Inferior parietal cortex (tissue), 1 donor: ENCODE measurements around the gene GHRL.

ENCODE experiments used
- DNase-seq: peaks from one replicate; pipeline ENCODE4 v3.0.0-alpha.2; 2016; ENCODE audit errors: extremely low spot score

GHRL gene

GRCh38 chr3:10327592-10327991 lies 34.8 kb upstream of the GHRL start:
- no peak for DNase-seq

DNA sequence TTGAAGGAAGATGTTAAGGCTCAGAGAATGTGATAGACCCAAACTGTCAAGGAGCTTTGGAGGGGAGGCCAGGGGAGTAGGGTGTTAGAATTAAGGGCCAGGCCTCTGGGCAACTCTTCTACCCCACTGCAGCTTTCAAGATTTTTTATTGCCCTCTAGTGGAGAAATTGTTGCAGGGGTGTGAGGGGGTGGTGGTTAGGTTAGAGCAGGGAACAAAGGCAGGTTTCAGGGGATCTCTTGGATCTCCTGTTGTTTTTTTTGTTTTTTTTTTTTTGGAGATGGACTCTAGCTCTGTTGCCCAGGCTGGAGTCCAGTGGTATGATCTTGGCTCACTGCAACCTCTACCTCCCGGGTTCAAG lies 29.6 kb upstream of the GHRL start:
- no peak for DNase-seq

GRCh38 chr3:10321630-10322351 lies 29.0 kb upstream of the GHRL start:
- DNase-seq = no peak

- DNase-seq = no peak
These were observed 27.6 kb upstream of the GHRL start for GRCh38 chr3:10320320-10320677.

GRCh38 chr3:10319804-10320203 lies 27.1 kb upstream of the GHRL start:
- DNase-seq = no peak

- DNase-seq = no peak
These were observed 26.5 kb upstream of the GHRL start for GRCh38 chr3:10319251-10319650.

GRCh38 chr3:10317961-10318350 lies 25.2 kb upstream of the GHRL start:
- no peak for DNase-seq

DNA sequence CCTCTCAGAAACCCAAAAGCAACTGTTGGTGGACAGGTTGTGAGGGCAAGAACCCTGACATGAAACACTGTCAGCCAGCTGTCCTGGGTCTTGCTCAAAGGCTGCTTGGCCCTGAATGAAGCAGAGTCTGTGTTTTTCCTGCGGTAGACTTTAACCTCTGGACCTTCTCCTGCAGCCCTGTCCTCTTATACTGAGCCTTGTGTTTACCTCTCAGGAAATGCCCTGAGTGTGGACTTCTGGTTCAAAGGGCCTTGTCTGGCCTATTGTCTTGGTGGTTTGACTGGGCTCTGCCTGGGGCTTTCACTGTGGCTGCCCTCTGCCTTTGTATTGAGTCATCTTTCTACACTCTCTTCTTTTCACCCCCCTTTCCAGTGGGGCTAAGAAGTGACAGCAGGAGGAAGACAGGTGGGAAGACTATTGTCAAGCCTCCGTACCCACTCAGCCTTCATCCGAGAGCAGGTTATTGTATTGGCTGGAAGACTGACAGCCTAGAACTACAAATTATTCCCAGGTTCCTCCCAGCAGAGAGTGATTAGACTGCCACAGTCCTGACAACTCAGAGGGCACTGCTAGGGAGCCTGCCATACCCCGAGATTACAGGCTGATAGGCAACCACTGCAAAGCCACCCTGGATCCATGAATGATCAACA lies 24.7 kb upstream of the GHRL start:
- DNase-seq = no peak

DNA sequence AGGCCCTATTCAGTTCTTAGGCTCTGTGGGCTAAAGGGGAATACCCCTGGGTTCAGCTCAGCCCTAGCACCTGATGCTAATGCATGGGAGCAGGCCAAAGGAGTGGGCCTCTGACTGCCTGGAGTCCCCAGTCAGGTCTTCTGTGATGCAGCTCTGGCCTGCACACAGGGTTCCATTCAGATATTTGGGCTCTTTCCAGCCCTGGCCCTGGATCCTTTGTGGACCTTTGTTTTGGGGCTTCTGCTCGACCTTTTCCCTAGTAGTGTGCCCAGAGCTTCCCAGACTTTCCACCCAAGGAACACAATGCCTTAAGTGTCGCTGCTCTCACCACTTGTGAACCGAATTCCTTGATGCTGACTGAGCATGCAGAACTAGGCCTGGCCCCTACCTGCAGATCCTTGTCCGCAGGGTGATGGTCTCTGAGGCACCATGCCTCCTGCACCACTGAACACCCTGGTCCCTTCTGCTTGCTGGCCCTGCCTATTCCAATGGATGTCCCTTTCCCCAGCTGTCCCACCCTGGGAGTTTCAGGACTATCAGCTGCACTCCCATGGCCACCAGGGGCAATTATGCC lies 23.1 kb upstream of the GHRL start:
- no peak for DNase-seq

DNA sequence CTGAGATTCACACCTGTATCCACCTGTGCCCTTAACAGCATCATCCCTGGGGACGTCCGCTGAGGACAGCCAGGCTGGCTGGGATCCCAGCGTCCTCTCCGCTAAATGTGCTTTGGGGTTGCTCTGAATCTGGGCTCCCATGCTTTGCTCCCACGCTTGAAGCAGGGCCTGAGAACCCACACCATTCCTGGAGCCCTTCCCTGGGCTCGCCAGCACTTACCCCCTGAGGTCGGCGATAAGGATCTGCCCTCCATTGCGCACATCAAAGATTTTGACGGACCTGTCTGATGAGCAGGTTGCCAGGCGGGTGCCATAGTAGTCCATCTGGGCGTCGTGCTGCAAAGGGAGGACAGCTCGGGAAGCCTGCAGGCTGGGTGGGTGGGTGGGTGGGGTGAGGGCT lies 22.4 kb upstream of the GHRL start:
- no peak for DNase-seq

- DNase-seq = no peak
These were observed 20.1 kb upstream of the GHRL start for GRCh38 chr3:10312861-10313260.

- no peak for DNase-seq
These were observed 19.6 kb upstream of the GHRL start for GRCh38 chr3:10312391-10312790.

DNA sequence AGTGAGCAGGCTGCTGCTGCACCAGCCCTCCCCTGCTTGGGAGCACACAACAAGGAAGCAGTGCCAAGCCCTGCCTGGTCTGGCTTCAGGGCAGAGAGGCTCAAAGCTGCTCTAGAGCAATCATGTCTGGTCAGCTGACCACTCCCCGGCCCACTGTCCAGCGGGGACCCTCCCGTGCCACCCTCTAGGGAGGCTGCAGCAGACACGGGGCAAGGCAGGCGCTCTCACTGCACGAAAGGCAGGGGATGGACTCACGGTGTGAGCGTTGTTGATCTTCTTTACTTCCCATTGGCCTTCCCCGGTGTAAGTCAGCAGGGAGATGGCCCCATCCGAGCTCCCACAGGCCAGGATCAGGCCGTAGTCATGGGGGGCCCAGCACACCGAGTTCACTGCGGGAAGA lies 19.0 kb upstream of the GHRL start:
- DNase-seq = no peak

- DNase-seq = no peak
These were observed 17.8 kb upstream of the GHRL start for GRCh38 chr3:10310578-10310977.

- no peak for DNase-seq
These were observed 17.0 kb upstream of the GHRL start for GRCh38 chr3:10309736-10310135.

DNA sequence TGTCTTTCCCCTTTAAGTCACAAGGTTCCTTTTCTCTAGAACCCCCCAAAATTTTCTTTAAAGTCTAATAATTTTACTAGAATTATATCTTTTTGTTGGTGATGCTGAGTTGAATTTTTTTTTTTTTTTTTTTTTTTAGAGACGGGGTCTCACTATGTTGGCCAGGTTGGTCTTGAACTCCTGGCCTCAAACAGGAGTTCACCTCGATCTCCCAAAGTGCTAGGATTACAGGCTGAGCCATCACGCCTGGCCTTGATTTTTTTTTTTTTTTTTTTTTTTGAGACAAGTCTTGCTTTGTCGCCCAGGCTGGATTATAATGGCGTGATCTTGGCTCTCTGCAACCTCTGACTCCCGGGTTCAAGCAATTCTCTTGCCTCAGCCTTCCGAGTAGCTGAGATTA lies 15.9 kb upstream of the GHRL start:
- DNase-seq = no peak

DNA sequence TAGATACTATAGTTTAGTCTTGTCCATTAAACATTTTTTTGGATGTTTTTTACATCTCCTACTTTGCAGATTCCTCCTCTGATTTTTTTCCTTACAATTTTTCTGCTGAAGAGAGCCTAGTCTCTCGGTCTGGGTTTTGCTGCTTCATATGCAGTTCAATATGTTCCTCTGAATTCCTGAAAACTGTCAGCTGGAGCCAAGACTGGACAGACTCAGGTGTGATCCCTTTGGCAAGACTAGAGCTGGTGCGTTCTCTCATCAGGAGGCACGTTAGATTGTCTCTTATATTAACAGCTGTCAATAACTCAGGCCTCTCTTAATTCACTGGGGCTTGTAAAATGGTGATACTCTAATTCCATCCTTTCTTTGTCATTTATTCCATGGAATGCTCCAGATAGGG lies 13.4 kb upstream of the GHRL start:
- DNase-seq = no peak

- no peak for DNase-seq
These were observed 12.7 kb upstream of the GHRL start for GRCh38 chr3:10305331-10305902.

DNA sequence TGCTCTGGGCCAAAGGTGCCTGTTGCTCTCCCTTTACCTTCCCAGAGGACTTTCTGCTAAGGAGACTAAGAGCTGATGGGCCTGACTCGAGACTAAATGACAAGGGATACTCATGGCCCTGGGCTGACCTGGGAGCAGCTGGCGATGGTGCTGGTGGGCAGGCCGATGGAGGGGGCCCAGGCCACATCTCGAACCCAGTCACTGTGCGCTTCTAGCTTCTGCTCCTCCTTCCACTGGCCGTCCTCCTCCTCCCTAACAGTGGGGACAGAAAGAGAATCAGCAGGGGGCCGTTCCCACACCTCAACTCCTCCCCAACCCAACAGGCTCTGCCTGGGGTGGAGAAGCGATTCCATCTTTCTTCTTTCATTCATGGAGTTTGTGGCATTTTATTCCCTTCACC lies 12.2 kb upstream of the GHRL start:
- DNase-seq = no peak

DNA sequence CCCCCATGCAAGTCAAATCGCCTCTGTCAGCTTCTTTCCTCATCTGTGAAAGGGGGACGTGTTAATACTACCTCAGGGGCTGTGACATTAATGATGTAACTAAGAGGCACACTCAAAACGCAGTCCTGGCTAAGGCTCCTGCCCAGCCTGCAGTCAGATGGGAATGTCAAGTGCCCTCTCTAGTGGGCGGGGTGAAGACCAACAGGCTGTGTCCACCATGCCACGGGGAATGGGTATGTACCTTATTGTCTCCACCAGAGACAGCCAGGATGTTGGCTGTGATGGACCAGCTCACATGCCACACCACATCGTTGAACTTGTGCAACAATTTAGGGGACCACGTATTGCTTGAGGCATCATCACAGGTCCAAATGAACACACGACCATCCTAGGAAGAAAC lies 11.0 kb upstream of the GHRL start:
- no peak for DNase-seq

- no peak for DNase-seq
These were observed 10.4 kb upstream of the GHRL start for GRCh38 chr3:10303105-10303504.

DNA sequence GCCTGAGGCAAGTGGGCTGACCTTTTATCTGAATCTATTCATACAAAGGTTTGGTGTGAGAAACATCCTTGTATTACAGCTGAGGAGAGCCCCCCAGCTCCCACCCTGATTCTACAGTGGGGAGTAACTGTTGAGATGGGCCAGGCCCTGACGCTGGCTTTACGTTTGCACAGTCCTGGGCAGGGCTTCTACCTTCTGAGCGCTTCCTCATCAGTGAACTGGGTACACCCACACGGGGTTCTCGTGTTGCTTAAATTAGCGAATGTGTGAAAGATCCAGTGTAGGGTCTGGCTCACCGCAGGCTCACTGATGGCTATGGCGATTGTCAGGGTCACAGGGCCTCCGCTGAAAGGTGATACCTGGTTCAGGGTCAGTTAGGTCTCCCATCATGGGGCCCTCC lies 7.3 kb upstream of the GHRL start:
- no peak for DNase-seq

GRCh38 chr3:10299679-10300078 lies 6.9 kb upstream of the GHRL start:
- no peak for DNase-seq
